ENCODE measurements around the gene ZNHIT2.
"Not testable (repeated sequence)": the region's sequence is repeated elsewhere in the genome, so short reads cannot be mapped to it uniquely, and the experiment has no call there.

The ZNHIT2 gene

DNA sequence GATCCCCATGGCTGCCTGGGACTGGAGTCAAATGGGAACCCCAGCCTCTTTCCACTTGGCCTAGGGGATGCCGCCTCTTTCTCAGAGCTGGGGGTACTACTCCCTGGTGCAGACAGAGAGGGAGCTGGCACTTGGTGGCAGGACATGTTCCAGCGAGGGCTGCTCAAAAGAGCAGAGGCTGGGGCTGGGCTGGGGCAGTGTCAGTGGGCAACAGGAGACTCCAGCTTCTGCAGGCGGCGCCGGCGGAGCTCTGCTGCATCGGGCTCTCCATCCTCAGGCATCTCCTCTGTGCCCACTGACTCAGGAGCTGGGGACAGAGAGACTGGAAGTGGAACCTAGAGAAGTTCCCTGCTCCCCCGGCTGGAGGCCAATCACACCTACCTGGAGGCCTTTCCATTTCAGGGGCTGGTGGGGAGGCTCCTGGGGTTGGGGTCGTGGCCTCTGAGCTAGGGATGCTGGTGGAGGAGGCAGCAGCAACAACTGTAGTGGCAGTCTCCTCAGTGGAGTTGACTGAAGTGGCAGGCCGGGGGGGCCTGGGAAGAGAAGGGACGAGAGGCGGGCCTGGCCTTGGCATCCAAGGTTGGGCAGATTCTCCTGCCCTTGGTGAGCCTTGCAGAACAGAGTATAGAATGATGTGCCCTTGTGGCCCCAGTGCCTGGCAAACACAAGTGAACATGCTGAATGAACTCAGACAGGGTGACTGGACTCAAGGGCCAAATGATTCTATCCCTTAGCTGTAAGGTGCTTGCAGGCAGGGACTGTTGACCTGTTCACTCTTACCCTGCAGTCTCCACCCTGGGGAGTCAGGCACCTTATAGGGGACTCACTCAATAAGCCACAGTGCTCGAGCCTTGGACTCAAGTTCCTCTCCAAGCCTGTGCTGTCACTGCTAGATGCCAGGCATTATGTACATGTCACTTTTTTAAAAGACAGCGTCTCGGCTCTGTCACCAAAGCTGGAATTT lies 11.0 kb upstream of the ZNHIT2 start:
- H3K4me1 Mint-ChIP-seq, result peaks cover 55% of the 10 kb centered on the region
- H3K27me3 Mint-ChIP-seq, result no peaks in the 10 kb centered on the region
- no peaks in the 10 kb centered on the region for H3K9me3 Mint-ChIP-seq
- DNase-seq, result no peak
- peak overlapping the region in 1 of 2 donors; percentile 85 for H3K27ac Mint-ChIP-seq
- no peak for ATAC-seq
- H3K4me3 Mint-ChIP-seq, result no peak overlapping the region

DNA sequence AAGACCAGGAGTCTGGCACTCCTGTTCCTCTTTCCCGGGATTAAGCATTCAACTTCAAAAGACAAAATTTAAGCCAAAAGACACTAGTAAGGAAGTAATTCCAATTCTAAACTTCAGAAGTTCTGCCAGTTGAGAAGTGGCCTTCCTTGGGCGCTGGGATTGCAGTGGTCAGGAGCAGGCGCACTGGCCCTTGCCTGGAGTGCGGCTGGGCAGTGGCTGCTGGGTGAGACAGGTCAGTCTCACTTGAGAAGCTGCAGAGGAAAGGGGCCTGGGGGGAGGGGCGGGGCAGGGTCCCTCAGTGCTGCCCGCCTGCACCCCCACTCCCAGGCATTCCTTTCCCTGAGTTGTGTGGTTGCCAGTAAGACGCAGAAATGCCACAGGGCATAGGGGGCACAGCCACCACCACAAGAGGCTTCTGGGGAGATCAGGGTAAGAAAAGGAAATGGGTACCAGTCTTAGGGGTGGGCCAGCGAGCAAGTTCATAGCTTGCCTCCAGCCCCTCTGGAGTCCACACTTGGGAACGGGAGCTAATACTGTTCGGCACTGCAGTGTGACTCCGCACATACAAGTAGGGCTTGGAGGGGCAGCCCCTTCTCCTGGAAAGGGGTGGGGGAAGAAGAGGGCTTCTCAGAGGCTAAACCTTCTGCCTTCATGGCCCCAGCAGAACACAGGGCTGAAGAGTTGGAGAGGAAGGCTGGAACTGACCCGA lies 10.1 kb upstream of the ZNHIT2 start:
- Mint-ChIP-seq H3K4me3 (no peak overlapping the region), H3K27ac (peak overlapping the region in 1 of 2 donors; percentile 85), H3K27me3 (no peaks in the 10 kb centered on the region), H3K4me1 (peaks cover 54% of the 10 kb centered on the region), H3K9me3 (no peaks in the 10 kb centered on the region)
- DNase-seq (no peak), ATAC-seq (no peak)

DNA sequence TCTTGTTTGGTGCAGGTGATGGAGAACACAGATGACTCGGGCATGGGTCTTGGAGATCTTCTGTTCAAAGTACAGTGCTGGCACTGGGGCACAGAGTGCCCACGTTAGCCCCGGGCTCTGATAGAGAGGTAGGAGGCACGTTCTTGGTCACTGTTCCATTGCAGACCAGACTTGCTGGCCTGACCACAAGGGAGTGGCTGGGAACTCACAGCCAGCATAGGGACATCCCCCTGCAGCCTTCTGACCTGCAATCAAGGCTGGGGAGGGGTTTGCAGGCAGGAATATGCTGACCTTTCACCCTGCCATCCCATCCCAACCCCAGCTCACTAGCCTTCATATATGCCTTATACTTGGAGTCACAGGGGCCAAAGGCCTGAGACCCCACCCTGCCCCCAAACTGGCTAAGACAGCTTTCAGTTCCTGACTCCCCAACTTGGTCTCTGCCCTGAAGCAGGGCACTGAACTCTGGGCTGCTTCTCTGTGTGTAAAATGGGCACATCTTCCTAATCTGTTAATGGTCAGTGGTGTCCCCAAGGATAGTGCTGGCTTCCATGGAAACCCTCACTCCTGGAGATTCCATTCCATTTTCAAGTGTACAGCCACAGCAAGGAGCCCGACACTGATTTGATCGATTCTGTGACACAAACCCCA lies 9.2 kb upstream of the ZNHIT2 start:
- Mint-ChIP-seq H3K4me3 (no peak overlapping the region), H3K27ac (no peak overlapping the region), H3K9me3 (no peaks in the 10 kb centered on the region), H3K4me1 (peaks cover 52% of the 10 kb centered on the region), H3K27me3 (no peaks in the 10 kb centered on the region)
- no peak for DNase-seq
- no peak for ATAC-seq

DNA sequence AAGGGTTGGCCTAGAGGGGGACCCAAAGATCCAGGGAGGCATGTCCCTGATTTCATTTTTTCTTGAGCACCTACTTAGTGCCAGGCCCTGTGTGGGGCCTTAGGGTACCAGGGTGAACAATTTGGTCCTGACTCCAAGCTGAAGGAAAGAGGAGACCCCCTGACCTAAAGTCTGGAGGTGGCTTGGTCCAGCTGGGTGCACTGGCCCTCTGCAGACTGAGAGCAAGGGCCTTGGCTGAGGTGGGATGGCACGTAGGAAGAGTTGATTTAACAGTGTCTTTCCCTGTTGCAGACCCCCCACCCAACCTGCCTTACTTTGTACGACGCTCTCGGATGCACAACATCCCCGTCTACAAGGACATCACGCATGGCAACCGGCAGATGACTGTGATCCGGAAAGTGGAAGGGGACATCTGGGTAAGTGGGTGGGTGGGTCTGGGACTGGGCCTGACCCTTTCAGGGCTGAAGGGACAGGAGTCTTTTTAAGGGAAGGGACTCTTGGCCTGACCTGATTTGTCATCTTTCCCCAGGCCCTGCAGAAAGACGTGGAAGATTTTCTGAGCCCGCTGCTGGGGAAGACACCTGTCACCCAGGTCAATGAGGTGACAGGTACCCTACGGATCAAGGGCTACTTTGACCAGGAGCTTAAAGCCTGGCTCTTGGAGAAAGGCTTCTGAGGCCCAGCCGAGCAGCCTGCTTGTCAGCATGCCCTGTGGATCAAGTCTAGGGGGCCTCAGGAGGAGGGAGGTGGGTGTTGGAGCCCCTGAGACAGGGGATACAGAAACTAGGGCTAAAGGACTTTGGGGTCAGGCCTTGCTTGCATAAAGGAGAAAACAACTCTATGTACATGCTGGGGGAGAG lies 7.9 kb upstream of the ZNHIT2 start:
- no peak for DNase-seq
- no peak for ATAC-seq
- Mint-ChIP-seq H3K9me3 (no peaks in the 10 kb centered on the region), H3K4me1 (peaks cover 56% of the 10 kb centered on the region), H3K4me3 (no peak overlapping the region), H3K27ac (no peak overlapping the region), H3K27me3 (no peaks in the 10 kb centered on the region)

DNA sequence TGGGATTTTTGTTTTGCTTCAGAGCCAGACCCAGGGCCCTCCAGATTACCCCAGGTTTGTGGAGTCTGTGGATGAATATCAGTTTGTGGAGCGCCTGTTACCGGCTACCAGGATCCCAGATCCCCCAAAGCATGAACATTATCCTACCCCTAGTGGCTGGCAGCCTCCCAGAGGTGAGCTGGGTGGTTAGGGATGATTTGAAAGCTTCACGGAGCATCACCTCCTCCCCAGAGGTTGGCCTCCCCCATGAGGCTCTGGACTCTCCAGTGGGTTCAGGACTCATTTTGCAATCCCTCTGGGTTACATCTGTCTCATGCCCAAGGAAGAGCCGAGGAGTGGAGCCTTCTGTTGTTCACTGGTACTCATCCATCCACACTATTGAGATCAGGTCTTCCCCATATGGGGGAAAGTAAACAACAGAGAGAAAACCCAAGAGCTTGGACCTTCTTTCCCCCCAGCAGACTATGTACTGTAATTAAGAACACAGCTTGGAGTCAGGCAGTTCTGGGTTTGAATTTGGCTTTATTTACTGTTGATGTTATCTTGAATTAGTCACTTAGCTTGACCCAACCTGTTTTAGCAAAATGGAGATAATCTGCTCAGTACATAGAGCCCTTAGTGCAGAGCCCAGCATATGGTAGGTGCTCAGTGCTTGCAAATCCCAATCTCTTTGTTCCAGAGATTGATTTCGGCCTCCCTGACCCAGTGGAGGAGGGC lies 7.1 kb upstream of the ZNHIT2 start:
- no peaks in the 10 kb centered on the region for H3K27me3 Mint-ChIP-seq
- peak overlapping the region in 1 of 2 donors; percentile 78 for H3K27ac Mint-ChIP-seq
- peak overlapping the region; percentile 32 to 54 for H3K4me3 Mint-ChIP-seq
- no peaks in the 10 kb centered on the region for H3K9me3 Mint-ChIP-seq
- DNase-seq (no peak), ATAC-seq (no peak)
- H3K4me1 Mint-ChIP-seq, result peaks cover 57% of the 10 kb centered on the region

DNA sequence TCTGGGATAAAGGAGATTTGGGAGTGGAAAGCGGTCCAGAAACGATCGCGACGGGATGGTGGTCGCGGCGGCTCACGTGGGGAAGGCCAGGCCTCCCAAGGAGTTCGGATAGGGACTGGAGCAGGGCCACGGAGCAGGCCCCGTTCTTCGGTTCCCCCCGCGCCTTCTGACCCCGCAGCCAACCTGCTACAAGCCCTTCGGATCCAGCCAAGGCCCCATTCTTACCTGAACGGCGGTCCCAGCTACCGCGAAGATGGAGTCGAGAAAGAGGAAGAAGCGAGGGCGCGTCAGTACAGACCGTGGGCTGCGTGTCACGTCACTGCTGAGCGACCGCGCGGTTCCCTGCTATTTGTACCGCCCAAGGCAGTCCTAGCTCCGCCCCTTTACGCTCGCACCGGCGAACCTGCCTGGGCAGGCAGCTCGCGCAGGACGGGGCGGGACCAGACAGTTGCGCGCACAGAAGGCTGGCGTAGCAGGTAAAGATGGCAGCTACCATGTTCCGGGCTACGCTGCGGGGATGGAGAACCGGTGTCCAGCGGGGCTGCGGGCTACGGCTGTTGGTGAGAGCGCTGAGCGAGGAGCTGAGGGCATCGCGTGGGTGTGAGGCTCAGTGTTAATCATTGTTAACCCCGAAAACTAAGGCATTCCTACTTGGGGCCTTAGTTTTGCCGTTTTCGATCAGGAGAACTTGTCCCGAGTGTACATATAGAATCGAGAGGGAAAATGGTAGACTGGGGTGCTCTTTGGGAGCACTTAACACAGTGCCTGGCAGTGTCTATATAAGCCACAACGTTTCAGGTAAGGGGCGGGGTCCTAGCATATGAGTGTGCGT lies 4.6 kb upstream of the ZNHIT2 start, which contains the start of the genes FAU and MRPL49:
Gene FAU, minus strand, starts transcription at position 270 of the 832 bp plus-strand sequence. CDS start 321 bp downstream, outside the sequence.
Gene MRPL49, plus strand, starts transcription at position 457 of the 832 bp plus-strand sequence. Its CDS starts 26 bp downstream, at position 483.
- no peaks in the 10 kb centered on the region for H3K27me3 Mint-ChIP-seq
- ATAC-seq, result peak; percentile 90
- peak within 1 kb of the TSS; percentile 99 for H3K27ac Mint-ChIP-seq
- peak within 1 kb of the TSS; percentile 94 to 100 for H3K4me3 Mint-ChIP-seq
- H3K9me3 Mint-ChIP-seq, result no peaks in the 10 kb centered on the region
- H3K4me1 Mint-ChIP-seq, result peaks cover 78% of the 10 kb centered on the region
- peak; percentile 98 to 99 for DNase-seq

DNA sequence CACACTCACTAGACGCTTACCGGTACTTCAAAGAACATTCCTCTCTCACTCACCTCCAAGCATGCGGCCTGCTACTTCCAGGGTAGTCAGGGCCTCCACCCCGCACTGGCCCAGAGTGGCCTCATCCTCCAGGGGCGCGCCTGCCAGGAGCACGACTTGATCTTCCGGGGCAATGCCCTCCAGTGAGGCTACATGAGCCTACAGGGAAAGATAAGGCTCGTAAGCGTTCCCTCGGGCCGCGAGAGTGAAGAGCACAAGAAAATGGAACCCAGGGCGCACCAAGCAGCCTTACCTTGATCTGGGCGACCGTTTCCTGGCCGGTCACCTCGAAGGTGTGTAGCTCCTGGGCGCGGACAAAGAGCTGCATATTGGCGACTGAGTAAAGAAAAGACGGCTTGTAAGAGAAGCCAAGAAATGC lies 4.0 kb upstream of the ZNHIT2 start:
- Mint-ChIP-seq H3K4me1 (peaks cover 78% of the 10 kb centered on the region), H3K27ac (peak overlapping the region; percentile 99), H3K27me3 (no peaks in the 10 kb centered on the region), H3K9me3 (no peaks in the 10 kb centered on the region), H3K4me3 (peak overlapping the region; percentile 94 to 100)
- no peak for ATAC-seq
- peak in 1 of 2 donors; percentile 52 for DNase-seq

DNA sequence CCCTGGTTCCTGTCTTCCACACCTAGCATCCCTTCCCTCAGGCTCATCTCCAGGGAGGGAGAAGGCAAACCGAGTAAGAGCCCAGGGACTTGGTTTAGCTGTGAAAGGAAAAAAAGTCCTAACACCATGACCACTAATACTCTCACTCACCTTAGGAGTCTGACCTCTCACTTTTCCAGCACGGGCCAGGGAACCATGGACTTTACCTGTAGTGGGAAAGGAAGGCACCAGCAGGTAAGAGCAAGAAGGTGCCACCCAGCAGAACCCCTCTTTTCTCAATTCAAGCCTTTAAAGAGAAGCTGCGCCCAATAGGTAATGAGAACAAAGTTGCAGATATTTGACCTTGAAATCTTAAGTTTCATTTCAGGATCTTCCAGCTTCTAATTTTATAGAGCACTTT lies 3.3 kb upstream of the ZNHIT2 start:
- ATAC-seq (no peak), DNase-seq (no peak)
- H3K4me1 Mint-ChIP-seq, result peaks cover 80% of the 10 kb centered on the region
- H3K9me3 Mint-ChIP-seq, result no peaks in the 10 kb centered on the region
- peak overlapping the region; percentile 94 to 100 for H3K4me3 Mint-ChIP-seq
- peak overlapping the region; percentile 99 for H3K27ac Mint-ChIP-seq
- no peaks in the 10 kb centered on the region for H3K27me3 Mint-ChIP-seq

DNA sequence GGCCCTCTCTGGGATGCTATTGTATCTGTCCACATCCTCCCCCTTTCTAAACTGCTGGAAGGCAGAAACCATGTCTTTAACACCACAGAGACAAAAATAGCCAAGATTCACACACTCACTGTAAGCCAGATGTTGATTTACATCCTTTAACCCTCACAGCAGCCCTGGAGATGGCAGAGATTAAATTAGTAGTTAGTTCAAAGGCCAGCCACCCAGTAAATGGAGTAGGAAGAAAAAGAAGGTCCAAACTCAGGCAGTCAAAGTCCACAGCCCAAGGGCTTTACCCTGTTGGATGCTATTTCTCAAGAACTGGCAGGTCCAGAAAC lies 2.1 kb upstream of the ZNHIT2 start:
- peaks cover 82% of the 10 kb centered on the region for H3K4me1 Mint-ChIP-seq
- no peaks in the 10 kb centered on the region for H3K9me3 Mint-ChIP-seq
- peak overlapping the region; percentile 31 to 67 for H3K27ac Mint-ChIP-seq
- no peaks in the 10 kb centered on the region for H3K27me3 Mint-ChIP-seq
- DNase-seq (no peak), ATAC-seq (no peak)
- H3K4me3 Mint-ChIP-seq, result peak overlapping the region in 1 of 2 donors; percentile 100

DNA sequence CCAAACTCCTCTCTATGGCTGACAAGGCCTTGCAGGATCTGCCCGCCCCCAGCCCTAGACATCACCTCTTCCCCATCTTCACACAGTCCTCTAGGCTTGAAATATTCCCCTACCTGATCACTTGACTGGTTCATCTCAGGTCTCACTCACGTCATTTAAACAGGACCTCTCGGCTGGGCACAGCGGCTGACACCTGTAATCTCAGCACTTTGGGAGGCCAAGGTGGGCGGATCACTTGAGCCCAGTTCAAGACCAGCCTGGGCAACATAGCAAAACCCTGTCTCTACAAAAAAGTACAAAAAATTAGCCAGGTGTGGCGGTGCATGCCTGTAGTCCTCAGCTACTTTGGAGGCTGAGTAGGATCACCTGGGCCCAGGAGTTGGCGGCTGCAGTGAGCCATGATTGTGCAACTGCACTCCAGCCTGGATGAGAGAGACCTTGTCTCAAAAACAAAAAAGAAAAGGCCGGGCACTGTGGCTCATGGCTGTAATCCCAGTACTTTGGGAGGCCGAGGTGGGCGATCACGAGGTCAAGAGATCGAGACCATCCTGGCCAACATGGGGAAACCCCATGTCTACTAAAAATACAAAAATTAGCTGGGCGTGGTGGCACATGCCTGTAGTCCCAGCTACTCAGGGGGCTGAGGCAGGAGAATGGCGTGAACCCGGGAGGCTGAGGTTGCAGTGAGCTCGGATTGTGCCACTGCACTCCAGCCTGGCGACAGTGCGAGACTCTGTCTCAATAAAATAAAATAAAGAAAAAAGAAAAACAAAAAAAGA lies 1.6 kb upstream of the ZNHIT2 start:
- Mint-ChIP-seq H3K27ac (peak overlapping the region; percentile 31 to 85), H3K4me1 (peaks cover 81% of the 10 kb centered on the region)
- H3K9me3 Mint-ChIP-seq, H3K27me3 Mint-ChIP-seq, H3K4me3 Mint-ChIP-seq, ATAC-seq, DNase-seq: not testable (repeated sequence)

DNA sequence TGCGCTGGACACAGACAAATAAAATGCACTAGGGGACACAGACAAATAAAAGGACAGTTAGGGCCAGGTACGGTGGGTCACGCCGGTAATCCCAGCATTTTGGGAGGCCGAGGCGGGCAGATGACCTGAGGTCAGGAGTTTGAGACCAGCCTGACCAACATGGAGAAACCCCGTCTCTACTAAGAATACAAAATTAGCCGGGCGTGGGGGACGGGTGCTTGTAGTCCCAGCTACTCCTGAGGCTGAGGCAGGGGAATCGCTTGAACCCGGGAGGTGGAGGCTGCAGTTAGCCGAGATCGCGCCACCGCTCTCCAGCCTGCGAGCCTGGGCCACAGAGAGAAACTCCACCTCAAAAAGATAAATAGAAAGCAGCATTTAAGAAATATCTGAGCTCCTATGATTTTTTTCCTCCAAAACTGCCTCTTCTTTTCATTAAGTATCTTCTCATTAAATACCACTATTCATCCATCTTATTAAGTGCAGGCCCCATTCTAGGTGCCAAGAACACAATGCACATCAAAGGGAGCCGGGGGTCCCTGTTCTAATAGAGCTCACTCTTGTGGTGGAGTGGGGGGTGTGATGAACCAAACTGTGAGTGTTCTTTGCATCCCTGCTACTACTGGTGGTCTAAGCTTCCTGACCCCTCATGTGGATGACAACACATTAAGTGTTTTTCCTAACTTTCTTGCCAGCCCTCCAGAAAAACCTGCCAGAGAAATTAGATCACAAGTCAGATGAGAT lies 766 bp upstream of the ZNHIT2 start:
- ATAC-seq (no peak), DNase-seq (no peak)
- Mint-ChIP-seq H3K4me3 (peak overlapping the region; percentile 92 to 95), H3K27ac (peak overlapping the region; percentile 43 to 98), H3K27me3 (no peaks in the 10 kb centered on the region), H3K9me3 (no peaks in the 10 kb centered on the region), H3K4me1 (peaks cover 83% of the 10 kb centered on the region)

DNA sequence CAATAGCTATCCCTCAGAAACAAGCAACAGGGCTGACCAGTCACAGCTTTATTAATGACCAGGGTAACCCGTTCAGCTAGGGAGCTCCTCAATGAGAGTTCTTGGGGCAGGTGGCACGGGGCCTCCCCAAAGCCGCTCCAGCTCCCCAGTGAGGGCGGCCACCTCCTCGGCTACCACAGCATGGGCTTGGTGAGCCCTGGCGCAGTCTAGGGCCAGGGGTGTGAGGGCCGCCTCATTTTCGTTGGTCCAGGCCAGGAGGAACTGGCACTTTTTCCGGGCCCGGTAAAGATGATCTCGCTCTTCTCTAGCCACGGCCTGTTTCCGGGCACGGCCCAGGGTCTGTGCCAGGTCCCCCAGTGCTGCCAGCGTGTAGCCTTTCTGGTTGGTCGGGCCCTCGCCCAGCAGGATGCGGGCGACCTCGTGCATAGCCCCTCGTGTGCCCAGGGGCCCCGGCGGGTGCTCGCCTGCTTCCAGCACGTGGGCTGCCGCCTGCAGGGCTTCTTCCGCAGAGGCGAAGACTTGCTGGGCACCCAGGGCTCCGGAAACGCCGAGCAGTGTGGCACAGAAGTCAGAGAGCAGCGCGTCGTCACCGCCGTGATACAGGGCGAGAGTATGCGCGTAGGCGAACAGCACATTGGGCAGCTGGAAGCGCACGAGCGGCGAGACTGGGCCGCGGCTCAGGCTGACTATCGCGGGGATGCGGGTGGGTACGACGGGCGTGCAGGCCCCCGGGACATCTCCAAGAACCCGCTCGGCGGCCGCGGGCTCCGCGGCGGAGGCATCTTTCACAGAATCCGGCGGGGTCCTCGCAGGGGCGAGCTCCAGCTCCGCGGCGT lies 913 bp downstream of the ZNHIT2 start:
- peak overlapping the region; percentile 92 to 95 for H3K4me3 Mint-ChIP-seq
- DNase-seq (peak; percentile 59 to 78), ATAC-seq (peak; percentile 41)
- H3K4me1 Mint-ChIP-seq, result peaks cover 85% of the 10 kb centered on the region
- H3K27me3 Mint-ChIP-seq, result no peaks in the 10 kb centered on the region
- H3K9me3 Mint-ChIP-seq, result no peaks in the 10 kb centered on the region
- H3K27ac Mint-ChIP-seq, result peak overlapping the region; percentile 95 to 97
